HCT116 (cell line): ENCODE results near the gene SPATA22. TPM values are rescaled to one million over a fixed set of nuclear protein-coding genes. Genes with fewer than 3 reads are reported as not detected.

ENCODE experiments used
- ATAC-seq: fragments of 200-7000 bp; cut with Tn5 transposase; 2 replicates; pipeline ENCODE4 v1.9.1; 2020; ENCODE audit warnings: mild to moderate bottlenecking, moderate library complexity
- BruUV-seq: library from RNA; stranded (reverse); fragments of 400-500 nt; replicated peaks from 2 replicates; lab custom pipeline; 2021; lab: Mats Ljungman, UMichigan
- CTCF ChIA-PET: fragments of 300-600 bp; sonication (Branson Sonifier 250); formaldehyde crosslinking; loops from one replicate; lab custom pipeline; 2021; ENCODE audit warnings: antibody characterized with exemption; lab: Charles Lee
- POLR2A ChIA-PET: fragments of 300-600, 350-600 bp; sonication (Branson Sonifier 250); formaldehyde crosslinking; loops from one replicate; lab custom pipeline; 2021; ENCODE audit warnings: antibody characterized with exemption; lab: Charles Lee
- RAD21 ChIA-PET, 2 experiments: fragments of 300-600 bp; sonication (Branson Sonifier 250); formaldehyde crosslinking; loops; one replicate each; lab custom pipeline; 2023; ENCODE audit warnings: low total read pairs in 2 of 2; ENCODE audit not compliant: uncharacterized antibody in 2 of 2, unreplicated experiment in 2 of 2, low non-redundant PET in 1 of 2; lab: Charles Lee
- DNase-seq: peaks from one replicate; pipeline ENCODE4 v3.0.0-alpha.2; 2010; ENCODE audit warnings: low read depth, low spot score
- H2AFZ ChIP-seq: fragments of 200-600 bp; shearing (Covaris generic), sonication (generic); 2 replicates; pipeline ENCODE4 v1.6.1; 2017; ENCODE audit warnings: low read depth, mixed run types, mixed read lengths, antibody characterized with exemption, low read length; ENCODE audit not compliant: poor library complexity, severe bottlenecking
- H3K27ac ChIP-seq: 2 replicates; pipeline ENCODE4 v1.5.1; 2012; ENCODE audit warnings: low read depth, low read length
- H3K27me3 ChIP-seq: fragments of 200-600 bp; sonication (generic); 2 replicates; pipeline ENCODE4 v1.6.1; 2016; ENCODE audit warnings: mixed run types, low read length, mixed read lengths; ENCODE audit not compliant: insufficient read depth
- H3K36me3 ChIP-seq, 2 experiments: fragments of 200-500 bp in 1 of 2; fragments of 200-600 bp in 1 of 2; sonication (Bioruptor generic) in 1 of 2; sonication (generic) in 1 of 2; 2 replicates each; pipeline versions ENCODE4 v1.5.1 to v1.6.1; 2014 to 2016; ENCODE audit warnings: low read length in 2 of 2, inconsistent platforms in 1 of 2, mixed read lengths in 1 of 2, mixed run types in 1 of 2; ENCODE audit not compliant: insufficient read depth in 2 of 2, control insufficient read depth in 1 of 2
- H3K4me1 ChIP-seq, 2 experiments: fragments of 200-600 bp in 1 of 2; sonication (generic) in 1 of 2; 2 replicates each; pipeline versions ENCODE4 v1.5.1 to v1.6.1; 2012 to 2017; ENCODE audit warnings: low read length in 2 of 2, inconsistent platforms in 1 of 2, mild to moderate bottlenecking in 1 of 2, mixed read lengths in 1 of 2, mixed run types in 1 of 2, moderate library complexity in 1 of 2; ENCODE audit not compliant: insufficient read depth in 2 of 2, control insufficient read depth in 1 of 2
- H3K4me2 ChIP-seq: fragments of 200-600 bp; sonication (generic); 2 replicates; pipeline ENCODE4 v1.6.1; 2017; ENCODE audit warnings: mixed run types, low read length, mixed read lengths
- H3K4me3 ChIP-seq, 2 experiments: fragments of 200-600 bp in 1 of 2; sonication (generic) in 1 of 2; replicated peaks in 1 of 2; 2 replicates each; pipeline ENCODE4 v1.5.1; 2011 to 2016; ENCODE audit warnings: low read length in 2 of 2, control low read depth in 1 of 2, low read depth in 1 of 2, mild to moderate bottlenecking in 1 of 2, mixed read lengths in 1 of 2, mixed run types in 1 of 2
- H3K79me2 ChIP-seq: fragments of 200-600 bp; sonication (generic); 2 replicates; pipeline ENCODE4 v1.6.1; 2017; ENCODE audit warnings: mild to moderate bottlenecking, mixed run types, low read length, moderate library complexity, mixed read lengths; ENCODE audit not compliant: insufficient read depth
- H3K9ac ChIP-seq: fragments of 200-600 bp; sonication (generic); 2 replicates; pipeline ENCODE4 v1.6.1; 2016; ENCODE audit warnings: low read length, mixed read lengths
- H3K9me2 ChIP-seq: fragments of 200-600 bp; sonication (generic), shearing (Covaris generic); 2 replicates; pipeline ENCODE4 v1.6.1; 2017; ENCODE audit warnings: mixed run types, mild to moderate bottlenecking, moderate library complexity; ENCODE audit not compliant: insufficient read depth
- H3K9me3 ChIP-seq, 2 experiments: fragments of 200-500 bp in 1 of 2; fragments of 200-600 bp in 1 of 2; sonication (Bioruptor generic) in 1 of 2; sonication (generic) in 1 of 2; 2 replicates each; pipeline ENCODE4 v1.6.1; 2014 to 2017; ENCODE audit warnings: low read length in 2 of 2, mixed read lengths in 2 of 2, inconsistent platforms in 1 of 2, low read depth in 1 of 2, mild to moderate bottlenecking in 1 of 2, mixed run types in 1 of 2, moderate library complexity in 1 of 2; ENCODE audit not compliant: control insufficient read depth in 1 of 2, insufficient read depth in 1 of 2
- H4K20me1 ChIP-seq: fragments of 200-600 bp; sonication (generic), shearing (Covaris generic); 2 replicates; pipeline ENCODE4 v1.6.1; 2017; ENCODE audit warnings: mixed run types, mild to moderate bottlenecking, moderate library complexity; ENCODE audit not compliant: insufficient read depth
- ELF1 ChIP-seq: IDR thresholded peaks from 2 replicates; pipeline ENCODE4 v1.6.1; 2012; ENCODE audit warnings: low read depth, borderline replicate concordance
- EZH2 ChIP-seq: fragments of 200-600 bp; sonication (generic); IDR thresholded peaks from 2 replicates; pipeline ENCODE4 v1.6.1; 2017; ENCODE audit warnings: antibody characterized with exemption, mixed run types
- POLR2A ChIP-seq: IDR thresholded peaks from 2 replicates; pipeline ENCODE4 v1.7.0; 2011; ENCODE audit warnings: borderline replicate concordance; ENCODE audit not compliant: insufficient read depth, insufficient read length; ENCODE audit errors: extremely low read depth
- POLR2AphosphoS5 ChIP-seq: IDR thresholded peaks from 2 replicates; pipeline ENCODE4 v1.6.1; 2011; ENCODE audit warnings: mild to moderate bottlenecking, low read depth, low read length, moderate library complexity
- RAD21 ChIP-seq: IDR thresholded peaks from 2 replicates; pipeline ENCODE4 v1.6.1; 2012; ENCODE audit warnings: low read depth, mild to moderate bottlenecking
- SIN3A ChIP-seq: IDR thresholded peaks from 2 replicates; pipeline ENCODE4 v1.6.1; 2012; ENCODE audit warnings: low read depth
- SP1 ChIP-seq: IDR thresholded peaks from 2 replicates; pipeline ENCODE4 v1.6.1; 2012; ENCODE audit warnings: low read depth
- SRF ChIP-seq: IDR thresholded peaks from 2 replicates; pipeline ENCODE4 v1.6.1; 2012; ENCODE audit warnings: low read depth
- TCF7L2 ChIP-seq: IDR thresholded peaks from 2 replicates; pipeline ENCODE4 v1.7.0; 2011; ENCODE audit warnings: borderline replicate concordance, inconsistent platforms; ENCODE audit not compliant: insufficient read depth, insufficient read length; ENCODE audit errors: extremely low read depth
- ZNF274 ChIP-seq: fragments of 200-500 bp; sonication (Bioruptor generic); IDR thresholded peaks from 2 replicates; pipeline ENCODE4 v1.6.1; 2014; ENCODE audit warnings: mild to moderate bottlenecking, low read depth, low read length, inconsistent platforms
- intact Hi-C: fragments of 100-400 bp; cut with micrococcal nuclease; formaldehyde crosslinking; loops from 2 replicates; pipeline ENCODE4 v1.10.0; 2022
- total RNA-seq: library from RNA; stranded (reverse); gene quantifications from one replicate; pipeline ENCODE4 v1.2.1, GENCODE V29; 2021; ENCODE audit not compliant: unreplicated experiment
- TF ChIP-seq, protein P1 (sequence below): IDR thresholded peaks from 2 replicates; pipeline ENCODE4 v1.6.1; 2012
- TF ChIP-seq, protein P2 (sequence below), 3 experiments: fragments of 200-600 bp in 1 of 3; sonication (generic) in 1 of 3; IDR thresholded peaks in 2 of 3; conservative IDR thresholded peaks in 1 of 3; 2 replicates each; pipeline ENCODE4 v1.5.1; 2012 to 2017; ENCODE audit warnings: low read depth in 2 of 3, low read length in 2 of 3, antibody characterized with exemption in 1 of 3, borderline replicate concordance in 1 of 3, control low read depth in 1 of 3, mild to moderate bottlenecking in 1 of 3, mixed read lengths in 1 of 3, mixed run types in 1 of 3, moderate library complexity in 1 of 3; ENCODE audit not compliant: insufficient read depth in 1 of 3
- TF ChIP-seq, protein P3 (sequence below): IDR thresholded peaks from 2 replicates; pipeline ENCODE4 v1.6.1; 2011; ENCODE audit warnings: mild to moderate bottlenecking, low read length, moderate library complexity; ENCODE audit not compliant: insufficient replicate concordance; ENCODE audit errors: extremely low read depth
- TF ChIP-seq, protein P4 (sequence below): IDR thresholded peaks from 2 replicates; pipeline ENCODE4 v1.6.1; 2012

The SPATA22 gene
- total RNA-seq, 1 experiment from 2014 or later = not detected

DNA sequence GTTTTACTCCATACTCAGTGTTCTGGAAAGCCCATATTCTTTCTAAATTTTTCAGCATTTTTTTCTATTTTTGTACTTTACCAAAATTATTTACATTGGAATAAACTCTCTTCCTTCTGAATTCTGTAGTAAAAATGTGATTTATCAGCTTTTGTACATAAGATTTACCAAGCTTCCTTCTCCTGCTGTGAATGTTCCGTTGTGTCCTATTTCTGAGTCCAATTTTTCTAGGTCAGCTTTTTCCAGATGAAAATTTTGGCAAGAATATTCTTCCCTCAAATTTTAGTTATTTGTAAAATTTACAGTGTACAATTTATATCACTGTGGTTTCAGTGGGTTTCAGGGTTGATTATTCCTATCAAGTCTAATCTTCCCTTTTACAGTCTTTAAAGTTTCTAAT lies 31.7 kb upstream of the SPATA22 start:
- no TSS peak for BruUV-seq
- TF ChIP-seq POLR2A (no peak), ZNF274 (no peak), EZH2 (no peak), POLR2AphosphoS5 (no peak), RAD21 (no peak), SRF (no peak), TCF7L2 (no peak), ELF1 (no peak), SIN3A (no peak), SP1 (no peak)
- TF ChIP-seq, protein P1, sequence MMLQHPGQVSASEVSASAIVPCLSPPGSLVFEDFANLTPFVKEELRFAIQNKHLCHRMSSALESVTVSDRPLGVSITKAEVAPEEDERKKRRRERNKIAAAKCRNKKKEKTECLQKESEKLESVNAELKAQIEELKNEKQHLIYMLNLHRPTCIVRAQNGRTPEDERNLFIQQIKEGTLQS = no peak
- TF ChIP-seq, protein P2, sequence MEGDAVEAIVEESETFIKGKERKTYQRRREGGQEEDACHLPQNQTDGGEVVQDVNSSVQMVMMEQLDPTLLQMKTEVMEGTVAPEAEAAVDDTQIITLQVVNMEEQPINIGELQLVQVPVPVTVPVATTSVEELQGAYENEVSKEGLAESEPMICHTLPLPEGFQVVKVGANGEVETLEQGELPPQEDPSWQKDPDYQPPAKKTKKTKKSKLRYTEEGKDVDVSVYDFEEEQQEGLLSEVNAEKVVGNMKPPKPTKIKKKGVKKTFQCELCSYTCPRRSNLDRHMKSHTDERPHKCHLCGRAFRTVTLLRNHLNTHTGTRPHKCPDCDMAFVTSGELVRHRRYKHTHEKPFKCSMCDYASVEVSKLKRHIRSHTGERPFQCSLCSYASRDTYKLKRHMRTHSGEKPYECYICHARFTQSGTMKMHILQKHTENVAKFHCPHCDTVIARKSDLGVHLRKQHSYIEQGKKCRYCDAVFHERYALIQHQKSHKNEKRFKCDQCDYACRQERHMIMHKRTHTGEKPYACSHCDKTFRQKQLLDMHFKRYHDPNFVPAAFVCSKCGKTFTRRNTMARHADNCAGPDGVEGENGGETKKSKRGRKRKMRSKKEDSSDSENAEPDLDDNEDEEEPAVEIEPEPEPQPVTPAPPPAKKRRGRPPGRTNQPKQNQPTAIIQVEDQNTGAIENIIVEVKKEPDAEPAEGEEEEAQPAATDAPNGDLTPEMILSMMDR (IDR thresholded peaks at IDR 0.05 in 2 of 3, conservative IDR thresholded peaks at IDR 0.05 in 1 of 3; ENCODE audit: borderline replicate concordance in 1 of 3, insufficient read depth in 1 of 3, low read depth in 2 of 3, low read length in 2 of 3) = no peak
- TF ChIP-seq, protein P3, sequence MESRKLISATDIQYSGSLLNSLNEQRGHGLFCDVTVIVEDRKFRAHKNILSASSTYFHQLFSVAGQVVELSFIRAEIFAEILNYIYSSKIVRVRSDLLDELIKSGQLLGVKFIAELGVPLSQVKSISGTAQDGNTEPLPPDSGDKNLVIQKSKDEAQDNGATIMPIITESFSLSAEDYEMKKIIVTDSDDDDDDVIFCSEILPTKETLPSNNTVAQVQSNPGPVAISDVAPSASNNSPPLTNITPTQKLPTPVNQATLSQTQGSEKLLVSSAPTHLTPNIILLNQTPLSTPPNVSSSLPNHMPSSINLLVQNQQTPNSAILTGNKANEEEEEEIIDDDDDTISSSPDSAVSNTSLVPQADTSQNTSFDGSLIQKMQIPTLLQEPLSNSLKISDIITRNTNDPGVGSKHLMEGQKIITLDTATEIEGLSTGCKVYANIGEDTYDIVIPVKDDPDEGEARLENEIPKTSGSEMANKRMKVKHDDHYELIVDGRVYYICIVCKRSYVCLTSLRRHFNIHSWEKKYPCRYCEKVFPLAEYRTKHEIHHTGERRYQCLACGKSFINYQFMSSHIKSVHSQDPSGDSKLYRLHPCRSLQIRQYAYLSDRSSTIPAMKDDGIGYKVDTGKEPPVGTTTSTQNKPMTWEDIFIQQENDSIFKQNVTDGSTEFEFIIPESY = no peak
- TF ChIP-seq, protein P4, sequence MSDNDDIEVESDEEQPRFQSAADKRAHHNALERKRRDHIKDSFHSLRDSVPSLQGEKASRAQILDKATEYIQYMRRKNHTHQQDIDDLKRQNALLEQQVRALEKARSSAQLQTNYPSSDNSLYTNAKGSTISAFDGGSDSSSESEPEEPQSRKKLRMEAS = no peak
- intact Hi-C loops = no loop called here
- Histone ChIP-seq H2AFZ (no peak overlapping the region), H3K4me1 (no peaks in the 10 kb centered on the region), H3K9me2 (no peaks in the 10 kb centered on the region), H3K9ac (no peak overlapping the region), H3K79me2 (no peaks in the 10 kb centered on the region), H3K27me3 (peaks cover 7% of the 10 kb centered on the region; the same call in 1 of the 2 replicates), H3K9me3 (peaks cover 0 to 4% of the 10 kb centered on the region in 2 experiments; a peak in 1 of 4 replicates), H4K20me1 (no peaks in the 10 kb centered on the region), H3K4me2 (no peak overlapping the region), H3K27ac (no peak overlapping the region), H3K4me3 (no peak overlapping the region), H3K36me3 (no peaks in the 10 kb centered on the region)
- RAD21 ChIA-PET = no interaction called here
- no peak for ATAC-seq
- DNase-seq = no peak
- POLR2A ChIA-PET = no interaction called here
- CTCF ChIA-PET = no interaction called here
